ENCODE results near the gene EML5.

- TF ChIP-seq CTCF (IDR thresholded peaks at IDR 0.05): no peak
- no peak for TF ChIP-seq POLR2AphosphoS5 (IDR thresholded peaks at IDR 0.05; ENCODE audit: insufficient read depth in 1 of 2, low read depth in 1 of 2)
These were observed 167.1 kb downstream of the EML5 start for GRCh38 chr14:88625671-88626070.

Data from vagina (tissue), 2 donors.